Heart right ventricle (tissue), 16 donors: Measurements from ENCODE around the gene ARL8A. TPM values are rescaled to one million over a fixed set of nuclear protein-coding genes. Genes with fewer than 3 reads are reported as not detected.
"Not testable (repeated sequence)": the region's sequence is repeated elsewhere in the genome, so short reads cannot be mapped to it uniquely, and the experiment has no call there.

Experiments used
- ATAC-seq, 8 donors: fragments of 200-7000 bp; cut with Tn5 transposase; one replicate each; pipeline ENCODE4 v1.9.1; 2020; ENCODE audit warnings: mild to moderate bottlenecking in 8 of 8, moderate library complexity in 8 of 8, moderate number of reproducible peaks in 1 of 8
- DNase-seq, 2 donors: peaks; one replicate each; pipeline ENCODE4 v3.0.0-alpha.2; 2020
- H3K27ac ChIP-seq, 10 donors: fragments of 200-600 bp; sonication (generic) in 2 of 10; one replicate each; pipeline versions ENCODE4 v1.5.0 to v1.8.0; 2020 to 2022; ENCODE audit warnings: mild to moderate bottlenecking in 3 of 10
- H3K27me3 ChIP-seq, 7 donors: fragments of 200-600 bp; one replicate each; pipeline ENCODE4 v1.8.0; 2021 to 2022; ENCODE audit warnings: mild to moderate bottlenecking in 2 of 7
- H3K36me3 ChIP-seq, 9 donors: fragments of 200-600 bp; sonication (generic) in 1 of 9; one replicate each; pipeline versions ENCODE4 v1.5.0 to v1.8.0; 2020 to 2022; ENCODE audit warnings: mild to moderate bottlenecking in 2 of 9
- H3K4me1 ChIP-seq, 9 donors: fragments of 200-600 bp; sonication (generic) in 1 of 9; one replicate each; pipeline versions ENCODE4 v1.5.0 to v1.8.0; 2020 to 2022; ENCODE audit warnings: mild to moderate bottlenecking in 4 of 9
- H3K4me3 ChIP-seq, 10 donors: fragments of 200-600 bp; sonication (generic) in 2 of 10; one replicate each; pipeline versions ENCODE4 v1.5.0 to v1.8.0; 2020 to 2022; ENCODE audit warnings: mild to moderate bottlenecking in 7 of 10, moderate library complexity in 2 of 10
- H3K9me3 ChIP-seq, 11 donors: fragments of 200-600 bp in 10 of 11; sonication (generic) in 2 of 11; one replicate each; pipeline versions ENCODE4 v1.5.0 to v1.8.0; 2013 to 2022; ENCODE audit warnings: mild to moderate bottlenecking in 2 of 11, control low read depth in 1 of 11, moderate library complexity in 1 of 11
- WGBS, 2 donors: extraction: QIAGEN DNeasy Blood & Tissue Kit; methylation state at CpG; one replicate each; pipeline ENCODE4 v1.1.7; 2013; ENCODE audit warnings: inconsistent platforms in 1 of 2; 5-methylcytosine and 5-hydroxymethylcytosine counted together
- intact Hi-C, 10 donors: fragments of 100-400 bp; cut with DNase I; formaldehyde crosslinking; loops; one replicate each; pipeline versions ENCODE4 v1.11.1 to v1.14.2; 2022
- polyA plus RNA-seq, 2 donors: library from polyadenylated mRNA; stranded (reverse); fragments of 200-250 nt; gene quantifications; one replicate each; pipeline ENCODE4 v1.2.3, GENCODE V29; 2013
- total RNA-seq, 10 donors: library from RNA; stranded (reverse); fragmentation: NEBNext Ultra II Directional in 3 of 10; extraction: Animal tissue kit (Norgen Biotek cat#: 25700) in 3 of 10; gene quantifications; one replicate each; pipeline versions ENCODE4 v1.2.1 to v1.2.4, GENCODE V29; 2021 to 2023
- TF ChIP-seq, protein P1 (sequence below), 9 donors: fragments of 200-600 bp; sonication (generic) in 2 of 9; IDR thresholded peaks; one replicate each; pipeline versions ENCODE4 v1.5.0 to v1.8.0; 2021 to 2022; ENCODE audit warnings: antibody characterized with exemption in 9 of 9, mild to moderate bottlenecking in 5 of 9, moderate library complexity in 1 of 9
- donor health status: Arrhythmogenic right ventricular cardiomyopathy.
- donor health status: ischemic (EF 13 %, LVEDD 7.1; RV severe dilation, severe dysfunction).
- donor health status: healthy with polysubstance abuse.
- donor health status: DM: no; HTN: yes; CAD: no.
- donor health status: DM: no; HTN: no; CAD: no.
- donor health status: ischemic (EF 25% LVEDD 6.9; RV normal size, moderate dysfunction).
- donor health status: ischemic (EF 25% LVEDD 5.7; RV mildly dilated, moderate dysfunction).
- donor health status: healthy.
- donor health status: DM: yes; HTN: yes; CAD: no.
- donor health status: Ischemic cardiomyopathy.
- donor health status: ischemic (EF 35%, LVEDD 5.7; RV mildly dilated, moderate dysfunction).
- donor health status: nonischemic (EF 11% LVEDD 7.7; RV severe dilation, severe dysfunction).
- donor health status: DM: yes; HTN: yes; CAD: no.
- donor health status: PGD.
- donor health status: ischemic (EF 29% LVEDD 5.4; RV normal size, mild dysfunction).
- donor health status: nonischemic (EF 23%, LVEDD 6.1; RV moderate dilation, normal function).

The ARL8A gene
- total and polyA plus RNA-seq, 12 donors = 21.5 to 92.7 (median 78.0) TPM

DNA sequence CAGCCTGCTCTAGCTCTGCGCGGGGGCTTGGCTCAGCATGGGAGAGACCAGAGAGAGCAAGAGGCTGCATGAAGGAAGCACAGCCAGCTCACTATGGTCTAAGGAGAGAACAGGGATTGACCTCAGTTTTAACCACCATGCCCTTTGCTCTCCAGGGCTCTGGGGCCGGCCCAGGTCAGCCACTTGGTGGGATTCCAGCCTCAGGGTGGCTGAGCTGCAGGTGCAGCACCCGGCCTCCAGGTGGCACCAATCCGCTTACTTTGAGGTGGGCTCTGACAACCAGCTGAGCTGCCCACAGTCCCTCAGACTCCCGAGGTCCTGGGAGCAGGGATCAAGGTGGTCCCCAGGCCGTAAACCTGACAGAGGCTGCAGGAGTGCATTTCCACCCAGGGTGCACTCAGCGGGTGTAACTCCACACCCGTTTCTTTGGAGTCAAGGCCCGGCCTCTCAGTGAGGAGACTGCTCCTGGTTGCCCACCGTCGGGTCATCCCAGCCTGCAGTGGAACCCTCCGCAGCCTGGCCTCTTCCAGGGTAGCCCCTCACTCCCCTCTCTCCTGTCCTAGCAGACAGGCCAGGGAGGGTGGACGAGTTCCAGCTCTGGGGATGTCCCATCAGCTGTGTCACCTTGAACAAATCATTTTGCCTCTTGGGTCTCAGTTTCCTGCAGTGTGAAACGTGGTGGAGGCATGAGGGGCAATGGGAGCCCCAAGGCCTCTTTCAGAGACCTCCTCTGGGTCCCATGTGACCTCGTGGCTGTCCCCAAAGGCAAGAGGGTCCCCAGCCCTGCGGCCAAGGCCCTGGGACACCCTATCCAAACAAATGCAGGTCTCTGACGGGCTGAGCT, 48.5 kb upstream of the ARL8A start:
- 32 to 39% methylated on average over 18 of the region's 18 CpGs for whole genome bisulfite sequencing, 2 donors
- no peaks in the 10 kb centered on the region for H3K9me3 ChIP-seq
- no peaks in the 10 kb centered on the region for H3K36me3 ChIP-seq
- no peak overlapping the region for H3K27ac ChIP-seq
- TF ChIP-seq, protein P1, sequence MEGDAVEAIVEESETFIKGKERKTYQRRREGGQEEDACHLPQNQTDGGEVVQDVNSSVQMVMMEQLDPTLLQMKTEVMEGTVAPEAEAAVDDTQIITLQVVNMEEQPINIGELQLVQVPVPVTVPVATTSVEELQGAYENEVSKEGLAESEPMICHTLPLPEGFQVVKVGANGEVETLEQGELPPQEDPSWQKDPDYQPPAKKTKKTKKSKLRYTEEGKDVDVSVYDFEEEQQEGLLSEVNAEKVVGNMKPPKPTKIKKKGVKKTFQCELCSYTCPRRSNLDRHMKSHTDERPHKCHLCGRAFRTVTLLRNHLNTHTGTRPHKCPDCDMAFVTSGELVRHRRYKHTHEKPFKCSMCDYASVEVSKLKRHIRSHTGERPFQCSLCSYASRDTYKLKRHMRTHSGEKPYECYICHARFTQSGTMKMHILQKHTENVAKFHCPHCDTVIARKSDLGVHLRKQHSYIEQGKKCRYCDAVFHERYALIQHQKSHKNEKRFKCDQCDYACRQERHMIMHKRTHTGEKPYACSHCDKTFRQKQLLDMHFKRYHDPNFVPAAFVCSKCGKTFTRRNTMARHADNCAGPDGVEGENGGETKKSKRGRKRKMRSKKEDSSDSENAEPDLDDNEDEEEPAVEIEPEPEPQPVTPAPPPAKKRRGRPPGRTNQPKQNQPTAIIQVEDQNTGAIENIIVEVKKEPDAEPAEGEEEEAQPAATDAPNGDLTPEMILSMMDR (IDR thresholded peaks at IDR 0.05) = peak; percentile 66 to 90 (median 85)
- ATAC-seq (peak; percentile 64 to 79 (median 73)), DNase-seq (peak; percentile 40 to 62)
- intact Hi-C loops = loop anchor here in 6 of 10 donors (2.0 to 5.0 kb wide), 3 partner anchors 122 to 524 kb away; no protein-coding TSS in a partner anchor
- H3K4me3 ChIP-seq = peak overlapping the region in 7 of 10 donors; percentile 16 to 40 (median 26)
- H3K27me3 ChIP-seq = peaks cover 0 to 34% (median 24%) of the 10 kb centered on the region in 7 donors
- H3K4me1 ChIP-seq = peaks cover 0 to 11% (median 6%) of the 10 kb centered on the region in 9 donors

DNA sequence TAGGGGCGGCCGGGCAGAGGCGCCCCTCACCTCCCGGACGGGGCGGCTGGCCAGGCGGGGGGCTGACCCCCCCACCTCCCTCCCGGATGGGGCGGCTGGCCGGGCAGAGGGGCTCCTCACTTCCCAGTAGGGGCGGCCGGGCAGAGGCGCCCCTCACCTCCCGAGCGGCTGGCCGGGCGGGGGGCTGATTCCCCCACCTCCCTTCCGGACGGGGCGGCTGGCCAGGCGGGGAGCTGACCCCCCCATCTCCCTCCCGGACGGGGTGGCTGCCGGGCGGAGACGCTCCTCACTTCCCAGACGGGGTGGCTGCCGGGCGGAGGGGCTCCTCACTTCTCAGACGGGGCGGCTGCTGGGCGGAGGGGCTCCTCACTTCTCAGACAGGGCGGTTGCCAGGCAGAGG, 46.9 kb upstream of the ARL8A start:
- 83 to 89% methylated on average over 11 to 15 of the region's 33 CpGs for WGBS, 2 donors
- ATAC-seq, H3K9me3 ChIP-seq, H3K4me3 ChIP-seq, DNase-seq, H3K27ac ChIP-seq, H3K36me3 ChIP-seq: not testable (repeated sequence)
- Histone ChIP-seq H3K4me1 (peaks cover 0 to 11% (median 6%) of the 10 kb centered on the region in 9 donors), H3K27me3 (peaks cover 0 to 34% (median 24%) of the 10 kb centered on the region in 7 donors)
- intact Hi-C loops = loop anchor here in 2 of 10 donors (5.0 kb wide), 2 partner anchors 126 to 526 kb away; no protein-coding TSS in a partner anchor

DNA sequence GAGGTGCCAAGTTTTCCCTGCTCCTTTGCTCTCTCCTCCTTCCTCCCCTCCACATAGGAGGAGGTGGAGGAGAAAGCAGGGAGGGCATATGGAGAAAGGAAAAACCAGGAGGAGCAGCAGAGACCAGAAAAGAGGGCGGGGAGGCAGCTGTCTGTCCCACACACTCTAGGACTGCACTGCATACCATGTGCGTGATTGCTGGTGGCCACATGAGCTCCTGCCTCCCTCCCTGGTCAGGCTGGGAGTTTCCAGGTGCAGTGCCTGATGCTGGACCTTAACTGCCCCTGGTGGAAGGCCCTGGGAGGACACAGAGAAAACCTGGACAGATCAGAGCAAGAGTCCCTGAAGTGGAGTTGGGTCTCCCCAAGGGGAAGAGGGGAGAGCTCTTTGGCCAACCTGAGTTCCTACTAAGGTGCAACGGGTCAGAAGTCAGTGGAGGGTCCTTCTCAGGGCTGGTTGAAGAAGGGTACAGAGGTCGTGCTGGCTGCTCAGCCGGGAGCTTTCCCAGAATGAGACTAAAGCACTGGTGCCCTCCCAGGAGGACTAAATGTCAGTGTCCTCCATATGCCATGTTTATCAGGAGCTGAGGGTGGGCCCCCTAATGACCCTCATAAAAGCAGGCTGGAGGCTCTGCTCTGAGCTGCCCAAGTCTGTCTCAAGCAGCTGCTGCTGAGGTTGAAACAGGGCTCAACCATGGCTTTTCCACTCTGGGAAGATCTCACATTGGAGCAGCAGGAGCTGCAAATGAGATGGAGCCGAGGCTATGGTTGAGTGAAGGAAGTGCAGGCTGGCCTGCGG, 45.6 kb upstream of the ARL8A start:
- WGBS, 2 donors = 74 to 89% methylated on average over 7 of the region's 7 CpGs
- Histone ChIP-seq H3K27ac (no peak overlapping the region), H3K36me3 (no peaks in the 10 kb centered on the region), H3K27me3 (peaks cover 0 to 35% (median 24%) of the 10 kb centered on the region in 7 donors), H3K9me3 (no peaks in the 10 kb centered on the region), H3K4me1 (peaks cover 0 to 11% (median 6%) of the 10 kb centered on the region in 9 donors), H3K4me3 (no peak overlapping the region)
- ATAC-seq (no peak), DNase-seq (no peak)
- TF ChIP-seq, protein P1 (IDR thresholded peaks at IDR 0.05) = no peak
- intact Hi-C loops = loop anchor here in 9 of 10 donors (2.0 to 5.0 kb wide), 5 partner anchors 123 to 529 kb away; no protein-coding TSS in a partner anchor

DNA sequence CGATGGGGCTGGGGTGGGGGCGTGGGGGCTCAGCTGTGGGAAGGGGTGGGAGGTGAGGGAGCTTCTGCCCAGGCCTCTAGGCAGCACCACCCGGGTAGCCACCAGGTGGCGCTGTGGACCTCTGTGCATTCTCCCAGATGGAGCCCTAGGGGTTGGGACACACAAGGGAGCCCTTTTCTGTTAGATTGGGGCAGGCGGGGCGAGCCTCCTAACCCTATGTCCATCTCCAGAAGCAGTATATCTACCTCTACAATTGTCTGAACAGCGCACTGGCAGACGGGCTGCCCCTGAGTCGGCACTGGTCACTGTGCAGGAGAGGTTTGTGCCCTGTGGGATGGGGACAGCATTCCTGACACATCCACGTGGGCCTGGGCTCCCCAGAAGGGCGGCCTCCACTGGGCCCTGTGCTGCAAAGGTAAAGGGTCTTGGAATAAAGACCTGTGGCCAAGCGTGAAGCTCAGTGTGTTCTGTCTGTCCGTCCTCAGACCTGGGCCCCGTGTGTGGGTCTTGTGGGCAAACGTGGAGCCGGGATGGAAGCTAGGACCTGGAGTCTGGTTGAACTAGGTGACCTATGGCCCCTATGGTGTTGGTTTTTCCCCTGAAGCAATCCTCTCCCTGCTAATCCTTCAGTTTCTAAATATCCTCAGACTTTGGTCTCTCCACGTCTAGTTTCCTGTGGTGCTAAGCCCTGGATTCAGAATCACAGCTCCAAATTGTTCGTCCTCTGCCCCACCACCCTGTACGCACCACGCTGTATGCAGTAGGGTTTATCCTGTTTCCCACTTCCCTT, 44.7 kb upstream of the ARL8A start:
- peaks cover 0 to 32% (median 20%) of the 10 kb centered on the region in 7 donors for H3K27me3 ChIP-seq
- intact Hi-C loops = loop anchor here in 9 of 10 donors (2.0 to 5.0 kb wide), 5 partner anchors 124 to 530 kb away; no protein-coding TSS in a partner anchor
- TF ChIP-seq, protein P1 (IDR thresholded peaks at IDR 0.05) = peak; percentile 76 to 88 (median 86)
- 53% methylated on average over 20 of the region's 20 CpGs for WGBS, 2 donors
- no peaks in the 10 kb centered on the region for H3K36me3 ChIP-seq
- DNase-seq (peak; percentile 62 to 82), ATAC-seq (peak; percentile 60 to 81 (median 68))
- H3K4me3 ChIP-seq = no peak overlapping the region
- no peaks in the 10 kb centered on the region for H3K9me3 ChIP-seq
- H3K4me1 ChIP-seq = peaks cover 0 to 14% (median 6%) of the 10 kb centered on the region in 9 donors
- no peak overlapping the region for H3K27ac ChIP-seq
